GM19463 (cell line): ENCODE measurements around the gene CLASP2.
"Not testable (repeated sequence)": the region's sequence is repeated elsewhere in the genome, so short reads cannot be mapped to it uniquely, and the experiment has no call there.

ENCODE experiments used
- ATAC-seq: cut with Tn5 transposase; IDR thresholded peaks from one replicate; pipeline ENCODE4 v1.9.1; 2021; ENCODE audit warnings: mild to moderate bottlenecking, moderate library complexity; ENCODE audit not compliant: unreplicated experiment

Gene CLASP2

DNA sequence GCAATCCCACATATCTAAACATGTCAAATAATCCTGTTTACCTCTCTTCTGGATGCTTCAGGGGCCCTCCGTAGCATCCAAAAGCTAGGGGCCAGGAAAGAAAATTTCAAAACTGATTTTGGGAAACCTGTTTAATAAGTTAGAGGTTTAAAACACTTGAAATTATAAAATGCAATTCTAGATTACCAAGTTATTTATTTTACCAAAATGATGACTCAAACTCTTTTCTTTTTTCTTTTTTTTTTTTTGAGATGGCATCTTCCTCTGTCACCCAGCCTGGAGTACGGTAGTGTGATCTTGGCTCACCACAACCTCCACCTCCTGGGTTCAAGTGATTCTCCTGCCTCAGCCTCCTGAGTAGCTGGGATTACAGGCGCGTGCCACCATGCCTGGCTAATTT, 258.5 kb downstream of the CLASP2 start:
- ATAC-seq: not testable (repeated sequence)

DNA sequence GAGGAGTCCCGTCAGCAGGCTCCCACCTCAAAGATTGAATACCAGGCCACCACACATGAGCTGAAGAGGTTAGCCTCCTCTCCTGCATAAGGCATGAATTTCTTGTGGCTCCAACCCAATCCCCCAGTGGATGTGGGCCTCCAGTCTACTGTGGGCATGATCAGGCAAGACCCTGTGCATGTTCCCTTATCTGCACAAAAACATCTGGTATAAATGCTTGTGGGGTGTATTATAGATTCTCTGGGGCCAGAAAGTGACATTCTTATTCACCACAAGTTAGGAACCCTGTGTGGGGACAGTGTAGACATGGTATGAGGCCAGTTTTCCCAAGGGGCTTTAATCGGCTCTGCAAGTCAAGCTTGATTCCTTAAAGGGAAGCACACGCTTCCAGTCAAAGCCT, 259.6 kb downstream of the CLASP2 start:
- no peak for ATAC-seq

DNA sequence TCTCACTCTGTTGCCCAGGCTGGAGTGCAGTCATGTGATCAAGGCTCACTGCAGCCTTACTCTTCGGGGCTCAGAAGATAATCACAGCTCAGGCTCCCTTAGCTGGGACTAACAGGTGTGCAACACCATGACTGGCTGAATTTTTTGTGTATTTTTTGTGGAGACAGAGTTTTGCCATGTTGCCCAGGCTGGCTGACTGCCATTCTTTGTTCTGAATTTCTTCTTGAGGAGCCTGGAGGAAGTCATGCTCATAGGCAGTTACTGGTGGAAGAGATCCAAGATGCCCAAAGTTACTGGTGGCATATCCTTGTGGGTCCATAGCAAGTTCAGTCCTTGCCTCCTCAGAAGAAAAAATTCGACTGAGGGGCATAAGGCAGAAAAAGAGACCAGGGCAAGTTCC, 261.3 kb downstream of the CLASP2 start:
- ATAC-seq: no peak

DNA sequence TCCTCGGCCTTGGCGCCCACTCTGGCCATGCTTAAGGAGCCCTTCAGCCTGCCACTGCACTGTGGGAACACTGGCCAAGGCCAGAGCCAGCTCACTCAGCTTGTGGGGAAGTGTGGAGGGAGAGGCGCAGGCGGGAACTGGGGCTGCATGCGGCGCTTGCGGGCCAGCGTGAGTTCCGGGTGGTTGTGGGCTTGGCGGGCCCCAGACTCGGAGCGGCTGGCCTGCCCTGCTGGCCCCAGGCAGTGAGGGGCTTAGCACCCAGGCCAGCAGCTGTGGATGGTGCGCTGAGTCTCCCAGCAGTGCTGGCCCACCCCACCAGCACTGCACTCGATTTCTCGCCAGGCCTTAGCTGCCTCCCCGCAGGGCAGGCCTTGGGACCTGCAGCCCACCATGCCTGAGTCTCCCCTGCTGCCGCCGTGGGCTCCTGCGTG, 264.7 kb downstream of the CLASP2 start:
- ATAC-seq: no peak

DNA sequence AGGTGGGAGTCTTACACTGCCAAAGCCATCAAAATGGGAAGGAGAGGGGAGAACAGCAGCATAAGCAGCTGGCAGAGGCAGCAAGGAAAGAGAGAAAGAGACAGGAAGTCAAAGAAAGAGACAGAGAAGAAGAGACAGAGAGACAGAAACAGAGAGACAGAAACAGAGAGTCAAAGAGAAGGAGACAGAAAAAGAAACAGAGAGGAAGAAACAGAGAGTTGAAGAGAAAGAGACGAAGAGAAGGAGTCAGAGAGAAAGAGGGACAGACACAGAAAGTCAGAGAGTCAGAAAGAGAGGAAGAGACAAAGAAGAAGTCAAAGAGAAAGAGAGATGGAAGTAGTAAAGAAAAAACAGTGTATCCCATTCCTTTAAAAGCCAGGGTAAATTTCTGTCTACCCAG, 266.1 kb downstream of the CLASP2 start:
- not testable (repeated sequence) for ATAC-seq

DNA sequence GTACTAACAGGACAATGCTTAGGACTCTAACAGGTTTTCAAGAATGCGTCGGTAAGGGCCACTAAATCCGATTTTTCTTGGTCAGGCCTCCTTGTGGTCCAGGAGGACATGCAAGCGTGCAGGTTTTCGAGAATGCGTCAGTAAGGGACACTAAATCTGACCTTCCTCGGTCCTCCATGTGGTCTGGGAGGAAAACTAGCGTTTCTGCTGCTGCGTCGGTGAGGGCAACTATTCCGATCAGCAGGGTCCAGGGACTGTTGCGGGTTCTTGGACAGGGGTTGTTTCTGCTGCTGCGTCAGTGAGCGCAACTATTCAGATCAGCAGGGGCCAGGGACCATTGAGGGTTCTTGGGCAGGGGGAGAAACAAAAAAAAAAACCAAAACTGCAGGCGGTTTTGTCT, 270.1 kb downstream of the CLASP2 start:
- ATAC-seq: no peak

DNA sequence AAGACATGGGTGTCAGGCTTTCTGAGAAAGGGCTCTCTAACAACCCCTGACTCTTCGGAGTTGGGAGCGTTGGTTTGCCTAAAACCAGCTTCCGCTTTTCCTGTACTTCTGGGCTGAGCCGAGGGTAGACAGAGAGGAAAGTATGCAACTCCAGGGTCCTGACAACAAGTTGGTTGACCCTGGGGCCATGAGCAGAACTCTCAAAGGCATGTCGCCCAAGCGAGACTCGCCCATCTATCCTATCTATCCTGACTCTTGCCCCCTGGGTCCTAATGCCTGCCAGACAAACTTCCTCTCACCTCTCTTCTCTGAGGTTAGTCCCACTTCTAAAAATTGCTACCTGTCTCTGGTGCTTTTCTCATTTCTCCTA, 270.8 kb downstream of the CLASP2 start:
- not testable (repeated sequence) for ATAC-seq
